Glutamatergic neuron (in vitro differentiated cells): ENCODE data around the gene KIF5A. TPM values are rescaled to one million over a fixed set of nuclear protein-coding genes. Genes with fewer than 3 reads are reported as not detected.
A peak's percentile ranks its signal among the peaks of the same experiment; 100 is the strongest.

Experiments used
- DNase-seq: peaks from one replicate; pipeline ENCODE4 v3.0.0; 2022
- H3K27ac Mint-ChIP-seq: one replicate; pipeline ENCODE4 v1.8.0; 2020; ENCODE audit warnings: mild to moderate bottlenecking, mixed read lengths, inconsistent platforms; ENCODE audit not compliant: unreplicated experiment
- H3K27me3 Mint-ChIP-seq: one replicate; pipeline ENCODE4 v1.8.0; 2020; ENCODE audit warnings: mild to moderate bottlenecking, moderate library complexity, mixed read lengths, inconsistent platforms; ENCODE audit not compliant: unreplicated experiment
- H3K36me3 Mint-ChIP-seq: one replicate; pipeline ENCODE4 v1.8.0; 2020; ENCODE audit warnings: mild to moderate bottlenecking, mixed read lengths, inconsistent platforms; ENCODE audit not compliant: unreplicated experiment
- H3K4me1 Mint-ChIP-seq: one replicate; pipeline ENCODE4 v1.8.0; 2020; ENCODE audit warnings: mild to moderate bottlenecking, low read depth, mixed read lengths, inconsistent platforms; ENCODE audit not compliant: unreplicated experiment
- H3K4me3 Mint-ChIP-seq: one replicate; pipeline ENCODE4 v1.8.0; 2020; ENCODE audit warnings: mild to moderate bottlenecking, mixed read lengths, inconsistent platforms; ENCODE audit not compliant: unreplicated experiment
- H3K9me3 Mint-ChIP-seq: one replicate; pipeline ENCODE4 v1.8.0; 2020; ENCODE audit warnings: mild to moderate bottlenecking, moderate library complexity, mixed read lengths, inconsistent platforms; ENCODE audit not compliant: unreplicated experiment
- total RNA-seq: library from RNA; stranded (reverse); fragmentation: NEBNext Ultra II Directional; extraction: Animal tissue kit (Norgen Biotek cat#: 25700); gene quantifications from one replicate; pipeline ENCODE4 v1.2.1, GENCODE V29; 2021; ENCODE audit not compliant: unreplicated experiment
- TF ChIP-seq, protein P1 (sequence below): fragments of 200-600 bp; sonication (generic); IDR thresholded peaks from one replicate; pipeline ENCODE4 v1.5.0; 2021; ENCODE audit not compliant: partially characterized antibody, unreplicated experiment

The KIF5A gene
- total RNA-seq, 1 donor from 2014 or later = 314 TPM

DNA sequence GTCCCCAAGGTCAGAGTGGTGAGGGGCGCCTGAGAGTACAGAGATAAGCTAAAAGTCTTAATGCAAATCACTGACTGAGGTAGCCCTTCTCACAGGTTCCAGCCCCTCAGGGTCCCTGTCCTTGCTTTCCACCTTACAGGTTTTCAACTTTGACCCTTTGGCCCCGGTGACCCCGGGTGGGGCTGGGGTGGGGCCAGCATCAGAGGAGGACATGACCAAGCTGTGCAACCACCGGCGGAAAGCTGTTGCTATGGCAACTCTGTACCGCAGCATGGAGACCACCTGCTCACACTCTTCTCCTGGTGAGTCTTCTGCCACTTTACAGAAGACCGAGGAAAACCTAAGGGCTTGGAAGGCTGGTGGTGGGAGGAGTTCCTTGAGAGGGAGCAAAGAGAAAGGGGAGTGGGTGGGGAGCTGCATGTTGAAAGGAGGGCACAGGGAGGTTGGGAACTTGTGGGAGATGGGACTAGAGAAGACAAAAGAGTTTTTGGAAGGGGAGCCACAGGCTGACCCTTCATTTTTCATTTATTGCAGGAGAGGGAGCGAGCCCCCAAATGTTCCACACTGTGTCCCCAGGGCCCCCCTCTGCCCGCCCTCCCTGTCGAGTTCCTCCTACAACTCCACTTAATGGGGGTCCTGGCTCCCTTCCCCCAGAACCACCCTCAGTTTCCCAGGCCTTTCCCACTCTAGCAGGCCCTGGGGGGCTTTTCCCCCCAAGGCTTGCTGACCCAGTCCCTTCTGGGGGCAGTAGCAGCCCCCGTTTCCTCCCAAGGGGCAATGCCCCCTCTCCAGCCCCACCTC lies 24.8 kb upstream of the KIF5A start:
- Mint-ChIP-seq H3K4me1 (peaks cover 26% of the 10 kb centered on the region), H3K9me3 (peaks cover 34% of the 10 kb centered on the region), H3K4me3 (peak overlapping the region; percentile 90), H3K27ac (peak overlapping the region; percentile 88), H3K27me3 (peaks cover 37% of the 10 kb centered on the region), H3K36me3 (no peaks in the 10 kb centered on the region)
- DNase-seq = peak; percentile 58
- TF ChIP-seq, protein P1, sequence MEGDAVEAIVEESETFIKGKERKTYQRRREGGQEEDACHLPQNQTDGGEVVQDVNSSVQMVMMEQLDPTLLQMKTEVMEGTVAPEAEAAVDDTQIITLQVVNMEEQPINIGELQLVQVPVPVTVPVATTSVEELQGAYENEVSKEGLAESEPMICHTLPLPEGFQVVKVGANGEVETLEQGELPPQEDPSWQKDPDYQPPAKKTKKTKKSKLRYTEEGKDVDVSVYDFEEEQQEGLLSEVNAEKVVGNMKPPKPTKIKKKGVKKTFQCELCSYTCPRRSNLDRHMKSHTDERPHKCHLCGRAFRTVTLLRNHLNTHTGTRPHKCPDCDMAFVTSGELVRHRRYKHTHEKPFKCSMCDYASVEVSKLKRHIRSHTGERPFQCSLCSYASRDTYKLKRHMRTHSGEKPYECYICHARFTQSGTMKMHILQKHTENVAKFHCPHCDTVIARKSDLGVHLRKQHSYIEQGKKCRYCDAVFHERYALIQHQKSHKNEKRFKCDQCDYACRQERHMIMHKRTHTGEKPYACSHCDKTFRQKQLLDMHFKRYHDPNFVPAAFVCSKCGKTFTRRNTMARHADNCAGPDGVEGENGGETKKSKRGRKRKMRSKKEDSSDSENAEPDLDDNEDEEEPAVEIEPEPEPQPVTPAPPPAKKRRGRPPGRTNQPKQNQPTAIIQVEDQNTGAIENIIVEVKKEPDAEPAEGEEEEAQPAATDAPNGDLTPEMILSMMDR = no peak

DNA sequence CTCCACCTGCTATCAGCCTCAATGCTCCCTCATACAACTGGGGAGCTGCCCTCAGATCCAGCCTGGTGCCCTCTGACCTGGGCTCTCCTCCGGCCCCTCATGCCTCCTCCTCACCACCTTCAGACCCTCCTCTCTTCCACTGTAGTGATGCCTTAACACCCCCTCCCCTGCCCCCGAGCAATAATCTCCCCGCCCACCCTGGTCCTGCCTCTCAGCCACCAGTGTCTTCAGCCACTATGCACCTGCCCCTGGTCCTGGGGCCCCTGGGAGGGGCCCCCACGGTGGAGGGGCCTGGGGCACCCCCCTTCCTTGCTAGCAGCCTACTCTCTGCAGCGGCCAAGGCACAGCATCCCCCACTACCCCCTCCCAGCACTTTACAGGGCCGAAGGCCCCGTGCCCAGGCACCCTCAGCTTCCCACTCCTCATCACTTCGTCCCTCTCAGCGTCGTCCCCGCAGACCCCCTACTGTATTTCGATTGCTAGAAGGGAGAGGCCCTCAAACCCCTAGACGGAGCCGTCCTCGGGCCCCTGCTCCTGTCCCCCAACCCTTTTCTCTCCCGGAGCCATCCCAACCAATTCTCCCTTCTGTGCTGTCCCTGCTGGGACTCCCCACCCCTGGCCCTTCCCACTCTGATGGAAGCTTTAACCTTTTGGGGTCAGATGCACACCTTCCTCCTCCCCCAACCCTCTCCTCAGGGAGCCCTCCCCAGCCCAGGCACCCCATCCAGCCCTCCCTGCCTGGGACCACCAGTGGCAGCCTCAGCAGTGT lies 24.0 kb upstream of the KIF5A start:
- Mint-ChIP-seq H3K9me3 (peaks cover 31% of the 10 kb centered on the region), H3K4me3 (peak overlapping the region; percentile 65), H3K27ac (no peak overlapping the region), H3K36me3 (no peaks in the 10 kb centered on the region), H3K27me3 (peaks cover 34% of the 10 kb centered on the region), H3K4me1 (peaks cover 31% of the 10 kb centered on the region)
- DNase-seq = no peak
- TF ChIP-seq, protein P1 = no peak

DNA sequence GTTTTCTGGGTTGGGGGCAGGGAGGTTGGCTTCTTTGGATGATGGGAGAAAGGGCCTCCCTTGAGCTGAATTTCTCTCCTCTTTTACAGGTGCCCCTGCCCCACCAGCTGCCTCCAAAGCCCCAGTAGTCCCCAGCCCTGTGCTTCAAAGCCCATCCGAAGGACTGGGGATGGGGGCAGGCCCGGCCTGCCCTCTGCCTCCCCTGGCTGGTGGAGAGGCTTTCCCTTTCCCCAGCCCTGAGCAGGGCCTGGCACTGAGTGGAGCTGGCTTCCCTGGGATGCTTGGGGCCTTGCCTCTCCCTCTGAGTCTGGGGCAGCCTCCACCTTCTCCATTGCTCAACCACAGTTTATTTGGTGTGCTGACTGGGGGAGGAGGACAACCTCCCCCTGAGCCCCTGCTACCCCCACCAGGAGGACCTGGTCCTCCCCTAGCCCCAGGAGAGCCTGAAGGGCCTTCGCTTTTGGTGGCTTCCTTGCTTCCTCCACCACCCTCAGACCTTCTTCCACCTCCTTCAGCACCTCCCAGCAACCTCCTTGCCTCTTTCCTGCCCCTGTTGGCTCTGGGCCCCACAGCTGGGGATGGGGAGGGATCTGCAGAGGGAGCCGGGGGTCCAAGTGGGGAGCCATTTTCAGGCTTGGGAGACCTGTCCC lies 23.2 kb upstream of the KIF5A start:
- no peak overlapping the region for H3K27ac Mint-ChIP-seq
- no peak overlapping the region for H3K4me3 Mint-ChIP-seq
- peaks cover 29% of the 10 kb centered on the region for H3K4me1 Mint-ChIP-seq
- H3K9me3 Mint-ChIP-seq = peaks cover 26% of the 10 kb centered on the region
- TF ChIP-seq, protein P1 = no peak
- H3K36me3 Mint-ChIP-seq = no peaks in the 10 kb centered on the region
- no peak for DNase-seq
- H3K27me3 Mint-ChIP-seq = peaks cover 28% of the 10 kb centered on the region

DNA sequence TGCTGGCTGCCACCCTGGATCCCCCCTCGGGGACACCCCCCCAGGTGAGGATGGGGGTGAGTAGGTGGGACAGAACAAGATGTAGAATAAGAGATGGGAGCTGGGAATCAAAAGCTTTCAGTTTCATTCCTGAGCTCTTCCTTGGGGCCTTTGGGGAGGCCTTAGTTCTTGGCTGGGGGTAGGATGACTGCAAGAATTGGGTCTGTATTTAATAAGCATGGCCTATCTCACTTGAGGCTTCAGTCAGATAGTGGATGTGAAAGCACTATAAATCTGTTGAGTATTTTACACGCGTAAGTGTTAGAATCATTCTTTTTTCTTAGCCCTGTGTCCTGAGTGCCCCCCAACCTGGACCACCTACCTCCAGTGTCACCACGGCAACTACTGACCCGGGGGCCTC lies 22.7 kb upstream of the KIF5A start:
- H3K36me3 Mint-ChIP-seq = no peaks in the 10 kb centered on the region
- TF ChIP-seq, protein P1 = no peak
- peaks cover 22% of the 10 kb centered on the region for H3K27me3 Mint-ChIP-seq
- H3K4me1 Mint-ChIP-seq = peaks cover 30% of the 10 kb centered on the region
- DNase-seq = no peak
- H3K27ac Mint-ChIP-seq = peak overlapping the region; percentile 38
- H3K9me3 Mint-ChIP-seq = peaks cover 20% of the 10 kb centered on the region
- H3K4me3 Mint-ChIP-seq = no peak overlapping the region

DNA sequence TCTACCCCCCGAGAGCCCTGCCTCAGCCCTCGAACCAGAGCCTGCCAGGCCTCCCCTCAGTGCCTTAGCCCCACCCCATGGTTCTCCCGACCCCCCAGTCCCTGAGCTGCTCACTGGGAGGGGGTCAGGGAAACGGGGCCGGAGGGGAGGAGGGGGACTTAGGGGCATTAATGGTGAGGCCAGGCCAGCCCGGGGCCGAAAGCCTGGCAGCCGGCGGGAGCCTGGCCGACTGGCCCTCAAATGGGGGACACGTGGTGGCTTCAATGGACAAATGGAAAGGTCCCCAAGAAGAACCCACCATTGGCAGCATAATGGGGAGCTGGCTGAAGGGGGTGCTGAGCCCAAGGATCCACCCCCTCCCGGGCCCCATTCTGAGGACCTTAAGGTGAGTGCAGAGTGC lies 21.7 kb upstream of the KIF5A start:
- H3K36me3 Mint-ChIP-seq = peaks cover 7% of the 10 kb centered on the region
- H3K27me3 Mint-ChIP-seq = peaks cover 21% of the 10 kb centered on the region
- no peak overlapping the region for H3K4me3 Mint-ChIP-seq
- H3K4me1 Mint-ChIP-seq = peaks cover 36% of the 10 kb centered on the region
- peaks cover 19% of the 10 kb centered on the region for H3K9me3 Mint-ChIP-seq
- TF ChIP-seq, protein P1 = no peak
- DNase-seq = no peak
- H3K27ac Mint-ChIP-seq = peak overlapping the region; percentile 38
